Measurements from ENCODE around the gene NR2F1. TPM values are rescaled to one million over a fixed set of nuclear protein-coding genes. Genes with fewer than 3 reads are reported as not detected.
A peak's percentile ranks its signal among the peaks of the same experiment; 100 is the strongest.

The NR2F1 gene
- total and polyA plus RNA-seq, 2 experiments from 2014 or later, result 0.13 to 1.3 TPM

DNA sequence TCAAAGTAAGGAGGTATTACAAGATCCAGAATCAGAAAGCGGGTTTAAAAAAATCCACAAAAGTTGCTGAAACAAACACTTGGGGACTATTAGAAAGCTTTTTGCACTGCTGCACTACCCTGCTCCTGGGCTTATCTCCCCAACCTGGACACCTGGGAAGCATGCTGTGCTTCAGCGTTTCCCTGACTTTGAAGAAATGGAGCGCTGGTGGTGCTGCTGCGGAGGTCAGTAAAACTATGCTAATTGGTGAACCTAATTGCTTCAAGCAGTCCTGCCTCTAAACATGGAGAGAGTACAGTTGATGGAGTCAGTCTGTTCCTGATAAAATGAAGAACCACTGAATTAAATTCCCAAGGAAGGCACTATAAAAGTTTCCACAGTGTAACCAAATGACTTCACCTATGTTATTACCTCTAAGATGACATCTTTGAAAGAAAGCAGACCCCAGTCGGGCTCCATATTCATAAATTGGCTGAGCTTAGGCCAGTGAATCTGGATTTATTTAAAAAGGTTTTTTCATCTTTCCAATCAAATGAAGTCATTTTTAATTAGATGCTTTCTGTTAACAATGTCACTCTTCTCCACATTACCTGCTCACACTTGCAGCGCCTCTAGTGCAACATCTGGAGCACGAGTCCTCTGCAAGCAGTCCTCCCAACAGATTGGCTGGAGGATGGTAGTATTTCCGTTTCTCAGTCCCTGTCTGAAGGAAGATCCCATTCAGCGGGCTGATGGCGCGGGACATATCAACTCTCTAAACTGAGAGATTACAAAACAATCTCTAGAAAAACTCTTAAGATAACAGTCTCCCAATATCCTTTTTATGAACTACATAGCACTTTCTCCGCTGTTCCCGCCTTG, 13.5 kb upstream of the NR2F1 start:
- H3K27ac ChIP-seq, result no peak overlapping the region
- no peak for DNase-seq (ENCODE audit: low read depth in 1 of 2, low spot score in 1 of 2)
- no peaks in the 10 kb centered on the region for H3K36me3 ChIP-seq
- no peaks in the 10 kb centered on the region for H3K9me3 ChIP-seq (ENCODE audit: low read depth)
- TF ChIP-seq, protein P1, sequence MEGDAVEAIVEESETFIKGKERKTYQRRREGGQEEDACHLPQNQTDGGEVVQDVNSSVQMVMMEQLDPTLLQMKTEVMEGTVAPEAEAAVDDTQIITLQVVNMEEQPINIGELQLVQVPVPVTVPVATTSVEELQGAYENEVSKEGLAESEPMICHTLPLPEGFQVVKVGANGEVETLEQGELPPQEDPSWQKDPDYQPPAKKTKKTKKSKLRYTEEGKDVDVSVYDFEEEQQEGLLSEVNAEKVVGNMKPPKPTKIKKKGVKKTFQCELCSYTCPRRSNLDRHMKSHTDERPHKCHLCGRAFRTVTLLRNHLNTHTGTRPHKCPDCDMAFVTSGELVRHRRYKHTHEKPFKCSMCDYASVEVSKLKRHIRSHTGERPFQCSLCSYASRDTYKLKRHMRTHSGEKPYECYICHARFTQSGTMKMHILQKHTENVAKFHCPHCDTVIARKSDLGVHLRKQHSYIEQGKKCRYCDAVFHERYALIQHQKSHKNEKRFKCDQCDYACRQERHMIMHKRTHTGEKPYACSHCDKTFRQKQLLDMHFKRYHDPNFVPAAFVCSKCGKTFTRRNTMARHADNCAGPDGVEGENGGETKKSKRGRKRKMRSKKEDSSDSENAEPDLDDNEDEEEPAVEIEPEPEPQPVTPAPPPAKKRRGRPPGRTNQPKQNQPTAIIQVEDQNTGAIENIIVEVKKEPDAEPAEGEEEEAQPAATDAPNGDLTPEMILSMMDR (IDR thresholded peaks at IDR 0.05; ENCODE audit: low read depth, low read length), result no peak
- H3K4me3 ChIP-seq, result no peak overlapping the region
- H3K4me1 ChIP-seq (ENCODE audit: low read depth), result peaks cover 9% of the 10 kb centered on the region
- peaks cover 96% of the 10 kb centered on the region for H3K27me3 ChIP-seq

DNA sequence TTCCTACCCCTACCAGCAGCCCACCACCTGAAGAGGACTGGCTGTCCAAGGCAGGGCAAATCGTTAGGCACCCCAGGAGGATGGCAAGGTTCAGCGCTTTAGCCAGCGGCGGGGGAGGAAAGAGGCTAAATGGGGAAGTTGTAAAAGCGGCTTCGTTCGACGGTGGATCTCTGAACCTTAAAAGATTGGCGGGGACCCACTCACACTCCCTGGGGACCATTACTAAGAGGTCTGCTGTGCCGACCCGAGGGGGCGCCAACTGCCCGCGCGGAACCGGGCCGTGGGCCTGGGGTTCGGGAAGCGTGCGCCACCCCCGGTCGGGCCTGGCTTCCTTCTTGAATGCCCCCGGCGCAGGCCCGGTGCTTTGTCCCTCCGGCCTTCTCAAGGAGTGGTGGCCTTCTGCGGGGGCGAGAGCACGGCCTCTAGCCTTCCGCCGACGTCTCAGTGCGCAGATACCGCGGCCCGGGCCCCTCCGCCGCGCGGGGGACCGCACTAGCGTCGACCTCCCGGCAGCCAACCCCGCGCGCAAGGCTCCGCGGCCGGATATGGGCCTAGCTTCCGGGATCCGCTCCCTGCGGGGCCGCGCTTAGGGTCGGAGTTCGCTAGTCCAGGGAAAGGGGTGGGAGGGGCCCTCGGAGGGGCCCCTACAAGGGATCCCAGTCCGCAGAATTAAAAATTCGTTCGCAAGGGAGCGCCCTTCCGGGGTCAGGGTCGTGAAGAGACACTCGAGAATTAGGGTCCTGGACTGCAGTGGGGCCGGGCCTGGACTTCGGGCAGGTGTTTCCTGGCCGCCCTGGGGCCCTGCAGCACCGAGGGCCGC, 12.5 kb upstream of the NR2F1 start:
- TF ChIP-seq, protein P1 (IDR thresholded peaks at IDR 0.05; ENCODE audit: low read depth, low read length), result peak; percentile 8
- DNase-seq (ENCODE audit: low read depth in 1 of 2, low spot score in 1 of 2), result peak in 1 of 2 donors; percentile 48
- peak overlapping the region; percentile 19 for H3K4me3 ChIP-seq
- H3K9me3 ChIP-seq (ENCODE audit: low read depth), result no peaks in the 10 kb centered on the region
- no peak overlapping the region for H3K27ac ChIP-seq
- peaks cover 98% of the 10 kb centered on the region for H3K27me3 ChIP-seq
- peaks cover 9% of the 10 kb centered on the region for H3K4me1 ChIP-seq (ENCODE audit: low read depth)
- no peaks in the 10 kb centered on the region for H3K36me3 ChIP-seq

DNA sequence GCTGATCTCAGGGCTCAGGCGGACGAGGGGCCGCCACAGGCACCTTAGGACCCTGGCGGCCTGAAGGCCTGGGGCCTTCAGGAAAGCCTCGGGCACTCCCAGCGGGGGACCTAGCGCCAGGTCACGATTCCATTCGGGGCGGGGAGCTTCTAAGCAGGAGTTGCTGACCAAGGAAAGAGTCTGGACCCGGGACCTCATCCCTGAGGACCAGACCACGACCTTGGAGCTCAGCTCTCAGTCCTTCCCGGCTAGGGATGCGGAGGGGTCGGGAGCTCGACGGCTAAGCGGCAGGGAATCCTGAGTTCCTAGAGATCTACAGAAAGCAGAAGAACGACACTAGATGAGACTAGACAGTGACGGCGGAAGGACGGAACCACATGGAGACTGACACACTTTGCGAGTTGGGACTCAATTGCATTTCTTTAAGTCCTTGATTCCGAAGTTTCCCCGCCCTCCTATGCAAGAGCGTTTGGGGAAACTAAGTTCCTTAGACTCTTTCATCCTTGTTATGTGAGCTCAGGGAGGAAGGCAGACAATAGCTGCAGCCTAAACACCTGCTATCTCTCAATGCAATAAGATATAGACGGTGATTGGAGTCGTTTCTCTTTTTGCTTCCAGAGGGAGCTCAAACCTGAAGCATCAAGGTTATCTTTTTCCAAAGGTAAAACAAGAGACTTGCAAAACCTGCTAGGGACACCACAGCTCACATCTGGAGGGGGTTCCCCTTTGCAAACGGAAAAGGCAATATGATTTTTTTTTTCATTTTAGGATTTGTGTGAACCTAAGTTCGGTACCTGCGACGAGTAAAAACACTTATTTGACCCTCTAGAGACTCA, 11.7 kb upstream of the NR2F1 start:
- no peaks in the 10 kb centered on the region for H3K36me3 ChIP-seq
- H3K9me3 ChIP-seq (ENCODE audit: low read depth), result no peaks in the 10 kb centered on the region
- H3K4me1 ChIP-seq (ENCODE audit: low read depth), result peaks cover 9% of the 10 kb centered on the region
- TF ChIP-seq, protein P1 (IDR thresholded peaks at IDR 0.05; ENCODE audit: low read depth, low read length), result no peak
- H3K27ac ChIP-seq, result no peak overlapping the region
- peak overlapping the region; percentile 19 for H3K4me3 ChIP-seq
- peaks cover 100% of the 10 kb centered on the region for H3K27me3 ChIP-seq
- DNase-seq (ENCODE audit: low read depth in 1 of 2, low spot score in 1 of 2), result no peak

DNA sequence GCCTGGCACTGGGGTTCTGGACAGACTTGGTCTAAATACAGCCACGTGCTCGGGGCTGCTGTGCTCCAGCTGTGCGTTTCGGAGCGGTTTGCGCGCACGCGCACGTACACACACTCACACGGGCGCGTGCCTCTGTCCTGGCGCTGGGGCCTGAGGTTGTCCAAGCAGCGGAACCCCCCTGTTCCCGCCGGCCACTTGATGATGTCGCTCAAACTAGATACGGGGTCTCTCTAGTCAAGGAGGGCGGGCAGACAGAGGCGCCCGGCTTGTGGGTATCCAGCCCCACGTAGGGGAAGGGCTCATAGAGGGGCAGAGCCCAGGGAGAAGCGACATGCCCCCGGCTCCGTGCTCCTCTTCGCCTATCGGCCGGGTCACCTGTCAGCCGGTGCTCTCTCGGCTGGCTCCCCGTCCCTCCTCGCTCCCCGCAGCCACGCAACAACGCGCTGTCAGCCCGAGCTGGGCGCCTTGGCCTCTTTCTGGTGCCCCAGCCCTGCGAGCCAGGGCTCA, 10.9 kb upstream of the NR2F1 start:
- H3K27ac ChIP-seq, result no peak overlapping the region
- TF ChIP-seq, protein P1 (IDR thresholded peaks at IDR 0.05; ENCODE audit: low read depth, low read length), result no peak
- no peaks in the 10 kb centered on the region for H3K9me3 ChIP-seq (ENCODE audit: low read depth)
- H3K4me3 ChIP-seq, result peak overlapping the region; percentile 2
- peak in 1 of 2 donors; percentile 62 for DNase-seq (ENCODE audit: low read depth in 1 of 2, low spot score in 1 of 2)
- H3K27me3 ChIP-seq, result peaks cover 100% of the 10 kb centered on the region
- H3K36me3 ChIP-seq, result no peaks in the 10 kb centered on the region
- peaks cover 9% of the 10 kb centered on the region for H3K4me1 ChIP-seq (ENCODE audit: low read depth)

Measured in cardiac muscle cell (in vitro differentiated cells and primary cell).